BE2C (cell line): ENCODE measurements around the gene MPRIP.

Source experiments
- DNase-seq: peaks from one replicate; pipeline ENCODE4 v3.0.0-alpha.2; 2020
- H3K27me3 ChIP-seq: fragments of 250-450 bp; sonication (Bioruptor Pico); 2 replicates; pipeline ENCODE4 v1.5.1; 2020; ENCODE audit warnings: mild to moderate bottlenecking
- H3K36me3 ChIP-seq: fragments of 250-450 bp; sonication (Bioruptor Pico); 2 replicates; pipeline ENCODE4 v1.5.1; 2020; ENCODE audit warnings: mild to moderate bottlenecking
- H3K4me1 ChIP-seq: fragments of 250-450 bp; sonication (Bioruptor Pico); 2 replicates; pipeline ENCODE4 v1.5.1; 2020
- H3K4me3 ChIP-seq: 2 replicates; pipeline ENCODE4 v1.5.1; 2011; ENCODE audit warnings: low read depth, low read length
- H3K9me3 ChIP-seq: fragments of 250-450 bp; sonication (Bioruptor Pico); 2 replicates; pipeline ENCODE4 v1.5.1; 2020
- CTCF ChIP-seq: IDR thresholded peaks from 2 replicates; pipeline ENCODE4 v1.5.1; 2012; ENCODE audit warnings: mild to moderate bottlenecking, low read depth, low read length

The MPRIP gene

GRCh38 chr17:17229416-17230384 is 187.4 kb downstream of the MPRIP start:
- H3K4me3 ChIP-seq, result no peak overlapping the region
- no peak for DNase-seq
- no peaks in the 10 kb centered on the region; the same call in 1 of the 2 replicates for H3K36me3 ChIP-seq
- no peak for TF ChIP-seq CTCF
- H3K27me3 ChIP-seq, result no peaks in the 10 kb centered on the region
- H3K9me3 ChIP-seq, result no peaks in the 10 kb centered on the region
- peaks cover 10% of the 10 kb centered on the region for H3K4me1 ChIP-seq

- TF ChIP-seq CTCF, result no peak
- no peaks in the 10 kb centered on the region for H3K9me3 ChIP-seq
- DNase-seq, result no peak
- H3K27me3 ChIP-seq, result no peaks in the 10 kb centered on the region
- H3K4me3 ChIP-seq, result no peak overlapping the region
- peaks cover 10% of the 10 kb centered on the region for H3K4me1 ChIP-seq
- H3K36me3 ChIP-seq, result no peaks in the 10 kb centered on the region; the same call in 1 of the 2 replicates
Measured at GRCh38 chr17:17231621-17232302, 189.5 kb downstream of the MPRIP start.

GRCh38 chr17:17232303-17232621 is 190.0 kb downstream of the MPRIP start:
- Histone ChIP-seq H3K27me3 (no peaks in the 10 kb centered on the region), H3K4me3 (no peak overlapping the region), H3K36me3 (no peaks in the 10 kb centered on the region; the same call in 1 of the 2 replicates), H3K4me1 (peaks cover 10% of the 10 kb centered on the region), H3K9me3 (no peaks in the 10 kb centered on the region)
- DNase-seq, result no peak
- no peak for TF ChIP-seq CTCF

GRCh38 chr17:17235212-17236174 is 193.2 kb downstream of the MPRIP start:
- TF ChIP-seq CTCF, result no peak
- H3K27me3 ChIP-seq, result no peaks in the 10 kb centered on the region
- H3K4me1 ChIP-seq, result no peaks in the 10 kb centered on the region
- H3K36me3 ChIP-seq, result no peaks in the 10 kb centered on the region; the same call in 1 of the 2 replicates
- no peaks in the 10 kb centered on the region for H3K9me3 ChIP-seq
- H3K4me3 ChIP-seq, result peak overlapping the region; percentile 78
- no peak for DNase-seq

- Histone ChIP-seq H3K9me3 (no peaks in the 10 kb centered on the region), H3K27me3 (no peaks in the 10 kb centered on the region), H3K36me3 (no peaks in the 10 kb centered on the region; the same call in 1 of the 2 replicates), H3K4me1 (no peaks in the 10 kb centered on the region), H3K4me3 (peak overlapping the region; percentile 78)
- DNase-seq, result no peak
- no peak for TF ChIP-seq CTCF
Measured at GRCh38 chr17:17236295-17237025, 194.2 kb downstream of the MPRIP start.
